Measurements from ENCODE around the gene BICC1. TPM values are rescaled to one million over a fixed set of nuclear protein-coding genes. Genes with fewer than 3 reads are reported as not detected.

Gene BICC1
- total RNA-seq, 4 donors from 2014 or later: 0.60 to 5.1 (median 2.2) TPM

GRCh38 chr10:58765910-58766309 is 253.2 kb downstream of the BICC1 start:
- Histone ChIP-seq H3K27me3 (no peaks in the 10 kb centered on the region), H3K4me1 (no peaks in the 10 kb centered on the region), H3K4me3 (no peak overlapping the region), H3K27ac (no peak overlapping the region), H3K9me3 (peaks cover 3 to 6% of the 10 kb centered on the region in 2 donors), H3K36me3 (no peaks in the 10 kb centered on the region)
- in situ Hi-C loops (cut with MboI; ENCODE audit: low pct_ligation_motif_present in 1 of 4, low pct_unique_long_range_greater_than_20kb in 1 of 4, low sequenced_read_pairs in 3 of 4) (no loop called here), intact Hi-C loops (cut with DNase I; ENCODE audit: low total_unique reads) (no loop called here)
- TF ChIP-seq POLR2AphosphoS5 (IDR thresholded peaks at IDR 0.05) (no peak), EP300 (IDR thresholded peaks at IDR 0.05; ENCODE audit: low read depth) (no peak), CTCF (IDR thresholded peaks at IDR 0.05) (no peak), POLR2A (IDR thresholded peaks at IDR 0.05) (no peak)
- DNase-seq: no peak
- 38 to 68% methylated on average over 3 of the region's 3 CpGs for WGBS, 2 donors (ENCODE audit: low coverage in 1 of 2)

DNA sequence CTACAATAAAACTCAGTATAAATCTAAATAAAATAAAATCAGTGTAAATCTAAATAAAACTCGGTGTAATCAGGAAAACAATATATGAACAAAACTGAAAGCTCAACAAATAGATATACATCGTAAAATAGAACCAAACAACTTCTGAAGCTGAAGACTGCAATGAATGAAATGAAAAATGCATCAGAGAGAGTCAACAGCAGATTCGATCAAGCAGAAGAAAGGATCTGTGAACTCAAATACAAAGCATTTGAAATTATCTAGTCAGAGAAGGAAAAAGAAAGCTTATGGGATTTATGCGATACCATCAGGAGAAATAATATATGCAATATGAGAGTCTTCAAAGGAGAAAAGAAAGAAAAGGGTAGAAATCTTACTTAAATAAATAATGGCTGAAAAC is 255.0 kb downstream of the BICC1 start:
- in situ Hi-C loops (cut with MboI; ENCODE audit: low pct_ligation_motif_present in 1 of 4, low pct_unique_long_range_greater_than_20kb in 1 of 4, low sequenced_read_pairs in 3 of 4): no loop called here
- WGBS, 2 donors (ENCODE audit: low coverage in 1 of 2): 83 to 92% methylated on average over 4 of the region's 4 CpGs
- no peaks in the 10 kb centered on the region for H3K36me3 ChIP-seq
- H3K9me3 ChIP-seq: peaks cover 3 to 6% of the 10 kb centered on the region in 2 donors
- intact Hi-C loops (cut with DNase I; ENCODE audit: low total_unique reads): no loop called here
- no peaks in the 10 kb centered on the region for H3K27me3 ChIP-seq
- no peak overlapping the region for H3K27ac ChIP-seq
- no peaks in the 10 kb centered on the region for H3K4me1 ChIP-seq
- DNase-seq: no peak
- no peak overlapping the region for H3K4me3 ChIP-seq
- TF ChIP-seq CTCF (IDR thresholded peaks at IDR 0.05): no peak
- no peak for TF ChIP-seq POLR2AphosphoS5 (IDR thresholded peaks at IDR 0.05)
- no peak for TF ChIP-seq EP300 (IDR thresholded peaks at IDR 0.05; ENCODE audit: low read depth)
- no peak for TF ChIP-seq POLR2A (IDR thresholded peaks at IDR 0.05)

DNA sequence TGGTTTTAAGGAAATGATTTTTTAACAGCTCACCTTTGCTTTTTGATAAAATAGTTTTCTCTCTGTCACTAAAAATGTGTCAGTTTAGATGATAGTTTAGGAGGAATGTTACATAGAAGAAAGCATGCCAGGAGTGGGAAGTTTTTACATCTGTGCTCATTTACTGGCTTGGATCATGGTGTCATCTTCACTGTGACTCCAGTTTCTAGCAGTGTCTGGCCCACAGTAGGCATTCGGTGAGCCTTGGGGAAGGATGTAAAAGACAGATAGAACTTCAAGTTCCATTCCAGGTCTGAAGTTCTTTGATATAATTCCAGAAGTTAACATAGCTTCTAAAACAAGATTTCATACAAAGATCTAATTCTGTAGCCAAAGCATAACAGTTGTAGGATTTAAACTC is 259.2 kb downstream of the BICC1 start:
- Histone ChIP-seq H3K27me3 (no peaks in the 10 kb centered on the region), H3K9me3 (peaks cover 3 to 6% of the 10 kb centered on the region in 2 donors), H3K4me3 (no peak overlapping the region), H3K27ac (no peak overlapping the region), H3K4me1 (peaks cover 0 to 2% (median 0%) of the 10 kb centered on the region in 4 donors), H3K36me3 (no peaks in the 10 kb centered on the region)
- 50 to 86% methylated on average over 1 of the region's 1 CpG for WGBS, 2 donors (ENCODE audit: low coverage in 1 of 2)
- intact Hi-C loops (cut with DNase I; ENCODE audit: low total_unique reads): no loop called here
- DNase-seq: no peak
- TF ChIP-seq CTCF (IDR thresholded peaks at IDR 0.05): no peak
- TF ChIP-seq POLR2A (IDR thresholded peaks at IDR 0.05): no peak
- TF ChIP-seq POLR2AphosphoS5 (IDR thresholded peaks at IDR 0.05): no peak
- no peak for TF ChIP-seq EP300 (IDR thresholded peaks at IDR 0.05; ENCODE audit: low read depth)
- in situ Hi-C loops (cut with MboI; ENCODE audit: low pct_ligation_motif_present in 1 of 4, low pct_unique_long_range_greater_than_20kb in 1 of 4, low sequenced_read_pairs in 3 of 4): no loop called here

DNA sequence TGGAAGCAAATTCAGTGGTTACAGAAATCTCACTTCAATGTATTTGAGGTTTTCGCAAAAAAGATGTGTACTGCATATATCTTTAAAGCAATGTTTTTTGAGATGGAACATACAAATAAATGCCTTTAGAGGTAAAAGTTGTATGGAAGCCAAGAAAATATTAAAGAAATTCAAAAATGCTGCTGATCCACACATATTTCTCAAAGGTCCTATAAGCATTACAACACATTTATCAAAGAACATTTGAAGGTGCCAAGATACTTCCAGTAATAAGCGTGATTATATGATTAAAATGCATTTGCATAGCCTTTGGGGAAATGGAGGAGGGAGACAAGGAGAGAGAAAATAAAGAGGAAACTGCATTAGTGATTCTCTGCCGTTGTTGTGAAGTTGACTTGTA is 260.1 kb downstream of the BICC1 start:
- Histone ChIP-seq H3K27ac (no peak overlapping the region), H3K4me3 (no peak overlapping the region), H3K4me1 (peaks cover 0 to 2% (median 0%) of the 10 kb centered on the region in 4 donors), H3K36me3 (no peaks in the 10 kb centered on the region), H3K9me3 (peaks cover under 1 to 4% of the 10 kb centered on the region in 2 donors), H3K27me3 (no peaks in the 10 kb centered on the region)
- no peak for DNase-seq
- in situ Hi-C loops (cut with MboI; ENCODE audit: low pct_ligation_motif_present in 1 of 4, low pct_unique_long_range_greater_than_20kb in 1 of 4, low sequenced_read_pairs in 3 of 4) (no loop called here), intact Hi-C loops (cut with DNase I; ENCODE audit: low total_unique reads) (no loop called here)
- 84 to 85% methylated on average over 3 of the region's 3 CpGs for WGBS, 2 donors (ENCODE audit: low coverage in 1 of 2)
- TF ChIP-seq POLR2A (IDR thresholded peaks at IDR 0.05) (no peak), POLR2AphosphoS5 (IDR thresholded peaks at IDR 0.05) (no peak), EP300 (IDR thresholded peaks at IDR 0.05; ENCODE audit: low read depth) (no peak)

DNA sequence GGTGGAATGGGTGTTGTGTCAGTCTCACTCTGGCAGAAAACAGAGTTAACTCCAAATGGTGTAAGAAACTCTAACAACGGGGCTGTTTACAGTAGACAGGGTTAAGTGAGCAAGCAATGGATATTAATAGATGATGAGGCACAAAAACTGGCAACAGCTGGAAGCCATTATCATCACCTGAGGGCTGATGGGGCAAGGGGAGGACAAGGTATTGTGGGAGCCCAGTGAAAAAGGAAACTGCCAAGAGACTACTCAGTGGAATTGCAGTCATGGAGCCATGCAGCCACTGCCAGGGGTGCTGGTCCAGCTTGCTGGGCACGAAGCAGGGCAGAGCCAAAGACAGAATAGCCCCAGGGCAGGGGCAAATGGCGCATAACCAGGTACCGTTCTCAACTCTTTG is 260.7 kb downstream of the BICC1 start:
- in situ Hi-C loops (cut with MboI; ENCODE audit: low pct_ligation_motif_present in 1 of 4, low pct_unique_long_range_greater_than_20kb in 1 of 4, low sequenced_read_pairs in 3 of 4) (no loop called here), intact Hi-C loops (cut with DNase I; ENCODE audit: low total_unique reads) (no loop called here)

More for the DNA sequence above, 260.7 kb downstream of the BICC1 start:
- H3K9me3 ChIP-seq: no peaks in the 10 kb centered on the region
- H3K36me3 ChIP-seq: no peaks in the 10 kb centered on the region
- no peaks in the 10 kb centered on the region for H3K27me3 ChIP-seq
- no peak for DNase-seq
- TF ChIP-seq EP300 (IDR thresholded peaks at IDR 0.05; ENCODE audit: low read depth) (no peak), CTCF (IDR thresholded peaks at IDR 0.05) (no peak), POLR2AphosphoS5 (IDR thresholded peaks at IDR 0.05) (no peak), POLR2A (IDR thresholded peaks at IDR 0.05) (no peak)
- 67 to 84% methylated on average over 1 to 4 of the region's 4 CpGs for WGBS, 2 donors (ENCODE audit: low coverage in 1 of 2)
- H3K27ac ChIP-seq: no peak overlapping the region
- H3K4me1 ChIP-seq: peaks cover 0 to 2% (median 0%) of the 10 kb centered on the region in 4 donors
- no peak overlapping the region for H3K4me3 ChIP-seq
